Measurements from ENCODE around the gene NAALAD2. TPM values are rescaled to one million over a fixed set of nuclear protein-coding genes. Genes with fewer than 3 reads are reported as not detected.

NAALAD2 gene
- total RNA-seq, 1 donor from 2014 or later: 3.1 TPM

GRCh38 chr11:90197377-90197776, 62.9 kb downstream of the NAALAD2 start:
- no peak for FAIRE-seq
- no peak overlapping the region for H3K27ac Mint-ChIP-seq (ENCODE audit: unreplicated experiment)

DNA sequence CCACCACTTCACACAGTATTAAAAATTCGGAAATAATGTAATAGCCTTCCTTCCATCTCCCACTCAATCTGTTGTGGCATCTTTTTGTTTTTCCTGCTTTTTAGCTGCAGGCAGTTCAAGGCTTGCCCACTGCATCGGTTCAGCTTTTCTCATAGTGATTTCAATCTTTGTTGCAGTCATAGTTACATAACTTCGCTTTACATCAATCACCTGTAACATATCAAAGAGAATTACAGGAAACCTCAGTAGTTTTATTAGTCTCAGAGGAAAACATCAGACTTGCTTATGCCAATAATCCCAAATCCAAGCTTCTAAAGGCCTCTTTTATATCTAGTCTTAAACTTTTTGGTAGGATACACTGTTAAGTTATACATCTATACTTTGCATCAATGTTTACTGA, 67.9 kb downstream of the NAALAD2 start:
- Histone ChIP-seq H3K4me2 (ENCODE audit: low read length) (no peak overlapping the region), H2AFZ (ENCODE audit: low read depth, low read length) (no peak overlapping the region), H3K27me3 (ENCODE audit: insufficient read depth, low read length) (no peaks in the 10 kb centered on the region), H3K27ac (ENCODE audit: low read depth, low read length) (no peak overlapping the region), H3K4me3 (ENCODE audit: insufficient read depth, low read depth, low read length) (no peak overlapping the region), H3K79me2 (ENCODE audit: insufficient read depth, low read length) (no peaks in the 10 kb centered on the region), H4K20me1 (ENCODE audit: insufficient read depth, low read length) (no peaks in the 10 kb centered on the region), H3K4me1 (ENCODE audit: insufficient read depth, low read length) (no peaks in the 10 kb centered on the region), H3K36me3 (ENCODE audit: insufficient read depth, low read length) (peaks cover 19% of the 10 kb centered on the region), H3K9ac (ENCODE audit: low read length) (no peak overlapping the region), H3K9me3 (ENCODE audit: insufficient read depth, low read depth, low read length) (no peaks in the 10 kb centered on the region)
- Mint-ChIP-seq H3K27ac (ENCODE audit: unreplicated experiment) (no peak overlapping the region), H3K36me3 (ENCODE audit: low read depth, unreplicated experiment) (no peaks in the 10 kb centered on the region), H3K4me3 (ENCODE audit: unreplicated experiment) (no peak overlapping the region), H3K4me1 (ENCODE audit: low read depth, unreplicated experiment) (peaks cover 7% of the 10 kb centered on the region), H3K9me3 (ENCODE audit: unreplicated experiment) (no peaks in the 10 kb centered on the region), H3K27me3 (ENCODE audit: low read depth, unreplicated experiment) (no peaks in the 10 kb centered on the region)
- no peak for TF ChIP-seq CTCF (IDR thresholded peaks at IDR 0.05; ENCODE audit: insufficient read depth, low read depth, low read length)
- no peak for TF ChIP-seq EZH2 (IDR thresholded peaks at IDR 0.05; ENCODE audit: insufficient read depth, low read length)
- no peak for DNase-seq (ENCODE audit: low read depth)
- no peak for FAIRE-seq

More at GRCh38 chr11:90197377-90197776, 62.9 kb downstream of the NAALAD2 start:
- Mint-ChIP-seq H3K27me3 (ENCODE audit: low read depth, unreplicated experiment) (no peaks in the 10 kb centered on the region), H3K4me1 (ENCODE audit: low read depth, unreplicated experiment) (no peaks in the 10 kb centered on the region), H3K4me3 (ENCODE audit: unreplicated experiment) (no peak overlapping the region), H3K36me3 (ENCODE audit: low read depth, unreplicated experiment) (no peaks in the 10 kb centered on the region), H3K9me3 (ENCODE audit: unreplicated experiment) (no peaks in the 10 kb centered on the region)
- Histone ChIP-seq H3K27me3 (ENCODE audit: insufficient read depth, low read length) (no peaks in the 10 kb centered on the region), H3K36me3 (ENCODE audit: insufficient read depth, low read length) (peaks cover 2% of the 10 kb centered on the region), H3K4me3 (ENCODE audit: insufficient read depth, low read depth, low read length) (no peak overlapping the region), H3K9ac (ENCODE audit: low read length) (no peak overlapping the region), H3K4me1 (ENCODE audit: insufficient read depth, low read length) (no peaks in the 10 kb centered on the region), H3K79me2 (ENCODE audit: insufficient read depth, low read length) (no peaks in the 10 kb centered on the region), H3K27ac (ENCODE audit: low read depth, low read length) (no peak overlapping the region), H2AFZ (ENCODE audit: low read depth, low read length) (no peak overlapping the region), H3K9me3 (ENCODE audit: insufficient read depth, low read depth, low read length) (no peaks in the 10 kb centered on the region), H4K20me1 (ENCODE audit: insufficient read depth, low read length) (no peaks in the 10 kb centered on the region), H3K4me2 (ENCODE audit: low read length) (no peak overlapping the region)
- TF ChIP-seq CTCF (IDR thresholded peaks at IDR 0.05; ENCODE audit: insufficient read depth, low read depth, low read length): no peak
- TF ChIP-seq EZH2 (IDR thresholded peaks at IDR 0.05; ENCODE audit: insufficient read depth, low read length): no peak
- no peak for DNase-seq (ENCODE audit: low read depth)

GRCh38 chr11:90204407-90204806, 69.9 kb downstream of the NAALAD2 start:
- Histone ChIP-seq H3K4me3 (ENCODE audit: insufficient read depth, low read depth, low read length) (no peak overlapping the region), H3K4me2 (ENCODE audit: low read length) (no peak overlapping the region), H3K27ac (ENCODE audit: low read depth, low read length) (no peak overlapping the region), H3K9me3 (ENCODE audit: insufficient read depth, low read depth, low read length) (no peaks in the 10 kb centered on the region), H3K9ac (ENCODE audit: low read length) (no peak overlapping the region), H2AFZ (ENCODE audit: low read depth, low read length) (no peak overlapping the region), H4K20me1 (ENCODE audit: insufficient read depth, low read length) (peaks cover 6% of the 10 kb centered on the region), H3K79me2 (ENCODE audit: insufficient read depth, low read length) (peaks cover 7% of the 10 kb centered on the region), H3K4me1 (ENCODE audit: insufficient read depth, low read length) (no peaks in the 10 kb centered on the region), H3K36me3 (ENCODE audit: insufficient read depth, low read length) (peaks cover 28% of the 10 kb centered on the region), H3K27me3 (ENCODE audit: insufficient read depth, low read length) (no peaks in the 10 kb centered on the region)
- Mint-ChIP-seq H3K27me3 (ENCODE audit: low read depth, unreplicated experiment) (no peaks in the 10 kb centered on the region), H3K9me3 (ENCODE audit: unreplicated experiment) (no peaks in the 10 kb centered on the region), H3K4me1 (ENCODE audit: low read depth, unreplicated experiment) (peaks cover 7% of the 10 kb centered on the region), H3K36me3 (ENCODE audit: low read depth, unreplicated experiment) (no peaks in the 10 kb centered on the region), H3K27ac (ENCODE audit: unreplicated experiment) (no peak overlapping the region), H3K4me3 (ENCODE audit: unreplicated experiment) (no peak overlapping the region)
- no peak for DNase-seq (ENCODE audit: low read depth)
- no peak for TF ChIP-seq EZH2 (IDR thresholded peaks at IDR 0.05; ENCODE audit: insufficient read depth, low read length)
- TF ChIP-seq CTCF (IDR thresholded peaks at IDR 0.05; ENCODE audit: insufficient read depth, low read depth, low read length): no peak
- no peak for FAIRE-seq

Data from astrocyte (in vitro differentiated cells and primary cell).